KMS-11 (cell line): ENCODE measurements around the gene NAPEPLD.
"Not testable (repeated sequence)": the region's sequence is repeated elsewhere in the genome, so short reads cannot be mapped to it uniquely, and the experiment has no call there.

ENCODE experiments used
- H2AFZ ChIP-seq: fragments of 200-600 bp; sonication (generic); 2 replicates; pipeline ENCODE4 v1.6.1; 2016; ENCODE audit warnings: antibody characterized with exemption, mixed run types, low read depth
- H3K27ac ChIP-seq: fragments of 200-600 bp; sonication (generic); 2 replicates; pipeline ENCODE4 v1.6.1; 2016; ENCODE audit warnings: mild to moderate bottlenecking, mixed run types
- H3K27me3 ChIP-seq: fragments of 200-600 bp; sonication (generic); 2 replicates; pipeline ENCODE4 v1.6.1; 2017; ENCODE audit warnings: mild to moderate bottlenecking, low read depth, mixed run types, moderate library complexity; ENCODE audit not compliant: insufficient read depth
- H3K36me3 ChIP-seq: fragments of 200-600 bp; sonication (generic); 2 replicates; pipeline ENCODE4 v1.6.1; 2017; ENCODE audit warnings: mild to moderate bottlenecking, mixed run types; ENCODE audit not compliant: insufficient read depth
- H3K4me1 ChIP-seq: fragments of 200-600 bp; sonication (generic); 2 replicates; pipeline ENCODE4 v1.6.1; 2016; ENCODE audit warnings: mild to moderate bottlenecking, low read depth, mixed run types; ENCODE audit not compliant: poor library complexity, severe bottlenecking
- H3K4me2 ChIP-seq: fragments of 200-600 bp; sonication (generic); 2 replicates; pipeline ENCODE4 v1.7.0; 2016; ENCODE audit warnings: mild to moderate bottlenecking, mixed run types
- H3K4me3 ChIP-seq: fragments of 200-600 bp; sonication (generic); IDR thresholded peaks from 2 replicates; pipeline ENCODE4 v1.6.1; 2017; ENCODE audit warnings: low read depth, low read length, mixed read lengths; ENCODE audit not compliant: insufficient read depth
- H3K79me2 ChIP-seq: fragments of 200-600 bp; sonication (generic); 2 replicates; pipeline ENCODE4 v1.6.1; 2016; ENCODE audit warnings: low read depth, mixed run types; ENCODE audit not compliant: insufficient read depth
- H3K9ac ChIP-seq: fragments of 200-600 bp; sonication (generic); 2 replicates; pipeline ENCODE4 v1.6.1; 2016; ENCODE audit warnings: mild to moderate bottlenecking, mixed run types
- H4K20me1 ChIP-seq: fragments of 200-600 bp; sonication (generic); 2 replicates; pipeline ENCODE4 v1.6.1; 2016; ENCODE audit warnings: mild to moderate bottlenecking, mixed run types; ENCODE audit not compliant: insufficient read depth
- CTCF ChIP-seq: fragments of 200-600 bp; sonication (generic); conservative IDR thresholded peaks from 2 replicates; pipeline ENCODE4 v1.6.1; 2017; ENCODE audit warnings: low read depth, mild to moderate bottlenecking, antibody characterized with exemption, low read length, moderate library complexity, mixed read lengths

Gene NAPEPLD

GRCh38 chr7:103161998-103162616 is 13.2 kb upstream of the NAPEPLD start:
- not testable (repeated sequence) for H3K4me1 ChIP-seq, H3K4me3 ChIP-seq, H2AFZ ChIP-seq, H3K36me3 ChIP-seq, H3K27me3 ChIP-seq, H3K79me2 ChIP-seq, H3K9ac ChIP-seq, H4K20me1 ChIP-seq, H3K27ac ChIP-seq, H3K4me2 ChIP-seq

- not testable (repeated sequence) for H3K79me2 ChIP-seq, H3K4me2 ChIP-seq, H3K27ac ChIP-seq, H3K27me3 ChIP-seq, H3K9ac ChIP-seq, H3K4me1 ChIP-seq, H3K36me3 ChIP-seq, H4K20me1 ChIP-seq, H3K4me3 ChIP-seq, H2AFZ ChIP-seq
Measured at GRCh38 chr7:103159072-103159471, 10.2 kb upstream of the NAPEPLD start.

GRCh38 chr7:103155331-103156024 is 6.6 kb upstream of the NAPEPLD start:
- H3K27ac ChIP-seq, H3K9ac ChIP-seq, H2AFZ ChIP-seq, H3K4me1 ChIP-seq, H4K20me1 ChIP-seq, H3K4me3 ChIP-seq, H3K79me2 ChIP-seq, H3K27me3 ChIP-seq, H3K36me3 ChIP-seq: not testable (repeated sequence)
- H3K4me2 ChIP-seq = peak overlapping the region; percentile 9; the same call in 1 of the 2 replicates

- Histone ChIP-seq H3K27me3 (no peaks in the 10 kb centered on the region), H3K9ac (no peak overlapping the region), H2AFZ (no peak overlapping the region), H3K27ac (no peak overlapping the region), H3K79me2 (no peaks in the 10 kb centered on the region), H3K4me3 (no peak overlapping the region), H3K4me1 (no peaks in the 10 kb centered on the region), H3K36me3 (no peaks in the 10 kb centered on the region), H3K4me2 (no peak overlapping the region), H4K20me1 (no peaks in the 10 kb centered on the region)
- no peak for TF ChIP-seq CTCF
Measured at GRCh38 chr7:103154042-103154441, 5.1 kb upstream of the NAPEPLD start.

GRCh38 chr7:103152744-103153617 is 4.1 kb upstream of the NAPEPLD start:
- not testable (repeated sequence) for H4K20me1 ChIP-seq, H3K9ac ChIP-seq, H3K4me2 ChIP-seq, H3K36me3 ChIP-seq, H3K4me3 ChIP-seq, H3K27ac ChIP-seq, H3K79me2 ChIP-seq, H2AFZ ChIP-seq, H3K4me1 ChIP-seq, H3K27me3 ChIP-seq

- not testable (repeated sequence) for H3K27me3 ChIP-seq, H3K36me3 ChIP-seq, H3K27ac ChIP-seq, H3K4me3 ChIP-seq, H4K20me1 ChIP-seq, H3K4me2 ChIP-seq, H2AFZ ChIP-seq, H3K9ac ChIP-seq, H3K79me2 ChIP-seq
- H3K4me1 ChIP-seq = peaks cover 13% of the 10 kb centered on the region
Measured at GRCh38 chr7:103151993-103152676, 3.2 kb upstream of the NAPEPLD start.
